ENCODE data around the gene TMEM131. TPM values are rescaled to one million over a fixed set of nuclear protein-coding genes. Genes with fewer than 3 reads are reported as not detected.

TMEM131 gene
- total RNA-seq, 1 donor from 2014 or later, result 36.4 TPM

- peak; percentile 91 for DNase-seq (ENCODE audit: extremely low spot score, unreplicated experiment)
- peaks cover 21% of the 10 kb centered on the region for H3K36me3 Mint-ChIP-seq (ENCODE audit: unreplicated experiment)
- H3K27me3 Mint-ChIP-seq (ENCODE audit: unreplicated experiment), result no peaks in the 10 kb centered on the region
- no peak overlapping the region for H3K27ac Mint-ChIP-seq (ENCODE audit: unreplicated experiment)
- H3K4me3 Mint-ChIP-seq (ENCODE audit: unreplicated experiment), result no peak overlapping the region
- H3K4me1 Mint-ChIP-seq (ENCODE audit: unreplicated experiment), result peaks cover 4% of the 10 kb centered on the region
- H3K9me3 Mint-ChIP-seq (ENCODE audit: unreplicated experiment), result no peaks in the 10 kb centered on the region
- TF ChIP-seq CTCF (IDR thresholded peaks at IDR 0.05), result peak; percentile 96
Observed at GRCh38 chr2:97806738-97807618, 188.8 kb downstream of the TMEM131 start.

- no peak overlapping the region for H3K4me3 Mint-ChIP-seq (ENCODE audit: unreplicated experiment)
Observed at GRCh38 chr2:97805776-97806175, 190.0 kb downstream of the TMEM131 start.

GRCh38 chr2:97801028-97801427, 194.7 kb downstream of the TMEM131 start:
- no peaks in the 10 kb centered on the region for H3K4me1 Mint-ChIP-seq (ENCODE audit: unreplicated experiment)
- H3K4me3 Mint-ChIP-seq (ENCODE audit: unreplicated experiment), result no peak overlapping the region
- no peaks in the 10 kb centered on the region for H3K9me3 Mint-ChIP-seq (ENCODE audit: unreplicated experiment)
- DNase-seq (ENCODE audit: extremely low spot score, unreplicated experiment), result no peak
- H3K36me3 Mint-ChIP-seq (ENCODE audit: unreplicated experiment), result peaks cover 31% of the 10 kb centered on the region
- no peak for TF ChIP-seq CTCF (IDR thresholded peaks at IDR 0.05)
- no peak overlapping the region for H3K27ac Mint-ChIP-seq (ENCODE audit: unreplicated experiment)
- no peaks in the 10 kb centered on the region for H3K27me3 Mint-ChIP-seq (ENCODE audit: unreplicated experiment)

More at GRCh38 chr2:97805776-97806175, 190.0 kb downstream of the TMEM131 start:
- H3K36me3 Mint-ChIP-seq (ENCODE audit: unreplicated experiment), result peaks cover 14% of the 10 kb centered on the region
- peaks cover 4% of the 10 kb centered on the region for H3K4me1 Mint-ChIP-seq (ENCODE audit: unreplicated experiment)
- H3K27ac Mint-ChIP-seq (ENCODE audit: unreplicated experiment), result no peak overlapping the region
- H3K27me3 Mint-ChIP-seq (ENCODE audit: unreplicated experiment), result no peaks in the 10 kb centered on the region
- H3K9me3 Mint-ChIP-seq (ENCODE audit: unreplicated experiment), result no peaks in the 10 kb centered on the region
- no peak for DNase-seq (ENCODE audit: extremely low spot score, unreplicated experiment)
- no peak for TF ChIP-seq CTCF (IDR thresholded peaks at IDR 0.05)

- Mint-ChIP-seq H3K9me3 (ENCODE audit: unreplicated experiment) (no peaks in the 10 kb centered on the region), H3K27ac (ENCODE audit: unreplicated experiment) (no peak overlapping the region), H3K4me1 (ENCODE audit: unreplicated experiment) (no peaks in the 10 kb centered on the region), H3K36me3 (ENCODE audit: unreplicated experiment) (peaks cover 24% of the 10 kb centered on the region), H3K4me3 (ENCODE audit: unreplicated experiment) (no peak overlapping the region), H3K27me3 (ENCODE audit: unreplicated experiment) (no peaks in the 10 kb centered on the region)
- TF ChIP-seq CTCF (IDR thresholded peaks at IDR 0.05), result no peak
- no peak for DNase-seq (ENCODE audit: extremely low spot score, unreplicated experiment)
Observed at GRCh38 chr2:97798416-97798815, 197.3 kb downstream of the TMEM131 start.

- Mint-ChIP-seq H3K4me3 (ENCODE audit: unreplicated experiment) (no peak overlapping the region), H3K9me3 (ENCODE audit: unreplicated experiment) (no peaks in the 10 kb centered on the region), H3K4me1 (ENCODE audit: unreplicated experiment) (no peaks in the 10 kb centered on the region), H3K27me3 (ENCODE audit: unreplicated experiment) (no peaks in the 10 kb centered on the region), H3K36me3 (ENCODE audit: unreplicated experiment) (peaks cover 31% of the 10 kb centered on the region), H3K27ac (ENCODE audit: unreplicated experiment) (no peak overlapping the region)
- no peak for DNase-seq (ENCODE audit: extremely low spot score, unreplicated experiment)
- TF ChIP-seq CTCF (IDR thresholded peaks at IDR 0.05), result no peak
Observed at GRCh38 chr2:97797355-97797754, 198.4 kb downstream of the TMEM131 start.

Measured in osteocyte (in vitro differentiated cells).